Panc1 (cell line): Measurements from ENCODE around the gene INS. TPM values are rescaled to one million over a fixed set of nuclear protein-coding genes. Genes with fewer than 3 reads are reported as not detected.
"Not testable (repeated sequence)": the region's sequence is repeated elsewhere in the genome, so short reads cannot be mapped to it uniquely, and the experiment has no call there.

Source experiments
- ATAC-seq: fragments of 200-7000 bp; cut with Tn5 transposase; 2 replicates; pipeline ENCODE4 v1.9.1; 2020; ENCODE audit warnings: mild to moderate bottlenecking, moderate library complexity
- BruUV-seq: library from RNA; stranded (reverse); fragments of 400-500 nt; replicated peaks from 2 replicates; lab custom pipeline; 2021; lab: Mats Ljungman, UMichigan
- CTCF ChIA-PET: fragments of 300-600 bp; sonication (Branson Sonifier 250); formaldehyde crosslinking; loops from one replicate; lab custom pipeline; 2022; ENCODE audit warnings: antibody characterized with exemption; lab: Charles Lee
- POLR2A ChIA-PET: fragments of 300-600 bp; sonication (Branson Sonifier 250); formaldehyde crosslinking; loops from one replicate; lab custom pipeline; 2022; ENCODE audit warnings: antibody characterized with exemption; lab: Charles Lee
- DNase-seq: peaks from one replicate; pipeline ENCODE4 v3.0.0-alpha.2; 2010; ENCODE audit warnings: low read depth, low spot score
- H3K27ac ChIP-seq: 2 replicates; pipeline ENCODE4 v1.5.1; 2011; ENCODE audit warnings: mild to moderate bottlenecking, low read length, inconsistent platforms
- H3K27me3 ChIP-seq: fragments of 200-500 bp; sonication (Bioruptor generic); 2 replicates; pipeline ENCODE4 v1.6.0; 2014; ENCODE audit warnings: low read length, inconsistent platforms; ENCODE audit not compliant: control insufficient read depth, insufficient read depth
- H3K36me3 ChIP-seq: fragments of 200-500 bp; sonication (Bioruptor generic); 2 replicates; pipeline ENCODE4 v1.5.1; 2014; ENCODE audit warnings: inconsistent platforms, mild to moderate bottlenecking, low read length, moderate library complexity; ENCODE audit not compliant: control insufficient read depth, insufficient read depth
- H3K4me1 ChIP-seq: 2 replicates; pipeline ENCODE4 v1.5.1; 2011; ENCODE audit warnings: inconsistent platforms, mild to moderate bottlenecking, low read length, moderate library complexity; ENCODE audit not compliant: control insufficient read depth, insufficient read depth
- H3K4me3 ChIP-seq, 2 experiments: 2 replicates each; pipeline ENCODE4 v1.5.1; 2011 to 2012; ENCODE audit warnings: low read depth in 2 of 2, low read length in 2 of 2, mild to moderate bottlenecking in 2 of 2, inconsistent platforms in 1 of 2, moderate library complexity in 1 of 2
- H3K9me3 ChIP-seq: fragments of 200-500 bp; sonication (Bioruptor generic); 2 replicates; pipeline ENCODE4 v1.5.1; 2014; ENCODE audit warnings: low read depth, mild to moderate bottlenecking, inconsistent platforms, low read length, moderate library complexity; ENCODE audit not compliant: control insufficient read depth, insufficient read depth
- POLR2AphosphoS5 ChIP-seq: IDR thresholded peaks from 2 replicates; pipeline ENCODE4 v1.6.1; 2012; ENCODE audit warnings: mild to moderate bottlenecking, low read depth, low read length, moderate library complexity
- SIN3A ChIP-seq: IDR thresholded peaks from 2 replicates; pipeline ENCODE4 v1.6.1; 2012; ENCODE audit warnings: low read depth, mild to moderate bottlenecking, low read length, moderate library complexity, borderline replicate concordance; ENCODE audit not compliant: insufficient read depth
- TCF7L2 ChIP-seq: IDR thresholded peaks from 2 replicates; pipeline ENCODE4 v1.6.1; 2011; ENCODE audit warnings: mild to moderate bottlenecking, low read depth, low read length, inconsistent platforms
- in situ Hi-C: cut with HindIII; loops from 2 replicates; pipeline ENCODE4 v1.10.0; 2016; ENCODE audit warnings: low sequenced_read_pairs, low pct_unique_long_range_greater_than_20kb
- intact Hi-C: fragments of 100-400 bp; cut with micrococcal nuclease; formaldehyde crosslinking; loops from one replicate; pipeline ENCODE4 v1.10.0; 2022; ENCODE audit not compliant: unreplicated experiment
- total RNA-seq: library from RNA; stranded (reverse); gene quantifications from one replicate; pipeline ENCODE4 v1.2.1, GENCODE V29; 2021; ENCODE audit not compliant: unreplicated experiment
- TF ChIP-seq, protein P1 (sequence below), 2 experiments: IDR thresholded peaks; 2 replicates each; pipeline ENCODE4 v1.6.1; 2011 to 2012; ENCODE audit warnings: low read depth in 2 of 2, control low read depth in 1 of 2, low read length in 1 of 2, mild to moderate bottlenecking in 1 of 2, moderate library complexity in 1 of 2; ENCODE audit not compliant: insufficient read depth in 1 of 2
- TF ChIP-seq, protein P2 (sequence below): fragments of 450-650 bp; IDR thresholded peaks from 2 replicates; pipeline ENCODE4 v1.5.1; 2017; ENCODE audit warnings: mild to moderate bottlenecking

Gene INS
- total RNA-seq, 1 experiment from 2014 or later = not detected

DNA sequence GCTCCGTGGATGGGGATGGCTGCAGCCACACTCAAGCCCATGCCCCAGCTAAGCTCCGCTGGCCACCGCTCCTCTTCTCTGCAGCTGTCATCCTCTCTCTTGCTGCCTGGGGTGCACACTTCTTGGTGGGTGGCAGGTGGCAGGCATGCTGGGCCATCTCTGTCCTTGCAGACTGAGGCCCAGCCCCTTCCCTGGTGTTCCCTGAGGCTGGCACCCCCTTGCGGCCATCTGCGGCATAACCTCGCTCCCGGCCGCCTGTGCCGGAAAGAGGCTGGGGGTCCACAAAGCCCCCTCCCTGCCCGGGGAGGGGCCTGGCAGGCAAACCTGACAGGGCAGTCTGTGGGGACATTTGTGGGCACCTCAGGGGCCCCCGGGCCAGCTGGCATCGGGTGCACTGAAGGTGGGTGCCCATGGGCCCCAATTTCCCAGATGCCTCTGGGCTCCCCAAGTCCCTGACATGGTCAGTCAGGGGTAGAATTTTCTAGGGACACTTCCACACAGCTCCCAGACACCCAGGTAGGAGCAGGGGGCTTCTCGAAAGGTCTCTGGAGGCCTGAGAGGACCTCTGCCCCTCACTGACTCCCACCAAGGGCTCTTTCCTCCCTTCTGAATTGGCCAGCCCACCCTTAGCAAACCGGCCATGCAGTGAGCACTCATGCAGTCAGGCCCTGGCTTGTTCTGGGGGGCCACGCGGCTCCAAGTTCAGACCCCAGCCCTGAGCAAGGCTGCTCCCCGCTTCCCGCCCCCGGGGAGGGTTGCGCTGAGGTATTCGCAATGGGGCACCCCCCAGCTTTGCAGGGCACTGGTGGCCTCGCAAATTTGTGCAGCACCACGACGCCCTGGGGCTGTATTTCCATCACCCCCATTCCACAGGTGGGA lies 34.1 kb upstream of the INS start:
- peaks cover 7% of the 10 kb centered on the region; the same call in 1 of the 2 replicates for H3K4me1 ChIP-seq
- intact Hi-C loops (no loop called here), in situ Hi-C loops (no loop called here)
- H3K36me3 ChIP-seq = no peaks in the 10 kb centered on the region
- BruUV-seq = no TSS peak
- H3K4me3 ChIP-seq = no peak overlapping the region
- DNase-seq (no peak), ATAC-seq (peak; percentile 63)
- no peak overlapping the region for H3K27ac ChIP-seq
- H3K9me3 ChIP-seq = no peaks in the 10 kb centered on the region
- ChIA-PET POLR2A (no interaction called here), CTCF (interaction anchor here (0.5 to 2.0 kb wide), 7 partner anchors 23 to 225 kb away, joined by 3 to 10 read pairs (median 3); partner anchors contain the start of genes C11orf21 and TSPAN32)
- peaks cover 4% of the 10 kb centered on the region; the same call in 1 of the 2 replicates for H3K27me3 ChIP-seq
- TF ChIP-seq POLR2AphosphoS5 (no peak), SIN3A (no peak), TCF7L2 (no peak)
- TF ChIP-seq, protein P1, sequence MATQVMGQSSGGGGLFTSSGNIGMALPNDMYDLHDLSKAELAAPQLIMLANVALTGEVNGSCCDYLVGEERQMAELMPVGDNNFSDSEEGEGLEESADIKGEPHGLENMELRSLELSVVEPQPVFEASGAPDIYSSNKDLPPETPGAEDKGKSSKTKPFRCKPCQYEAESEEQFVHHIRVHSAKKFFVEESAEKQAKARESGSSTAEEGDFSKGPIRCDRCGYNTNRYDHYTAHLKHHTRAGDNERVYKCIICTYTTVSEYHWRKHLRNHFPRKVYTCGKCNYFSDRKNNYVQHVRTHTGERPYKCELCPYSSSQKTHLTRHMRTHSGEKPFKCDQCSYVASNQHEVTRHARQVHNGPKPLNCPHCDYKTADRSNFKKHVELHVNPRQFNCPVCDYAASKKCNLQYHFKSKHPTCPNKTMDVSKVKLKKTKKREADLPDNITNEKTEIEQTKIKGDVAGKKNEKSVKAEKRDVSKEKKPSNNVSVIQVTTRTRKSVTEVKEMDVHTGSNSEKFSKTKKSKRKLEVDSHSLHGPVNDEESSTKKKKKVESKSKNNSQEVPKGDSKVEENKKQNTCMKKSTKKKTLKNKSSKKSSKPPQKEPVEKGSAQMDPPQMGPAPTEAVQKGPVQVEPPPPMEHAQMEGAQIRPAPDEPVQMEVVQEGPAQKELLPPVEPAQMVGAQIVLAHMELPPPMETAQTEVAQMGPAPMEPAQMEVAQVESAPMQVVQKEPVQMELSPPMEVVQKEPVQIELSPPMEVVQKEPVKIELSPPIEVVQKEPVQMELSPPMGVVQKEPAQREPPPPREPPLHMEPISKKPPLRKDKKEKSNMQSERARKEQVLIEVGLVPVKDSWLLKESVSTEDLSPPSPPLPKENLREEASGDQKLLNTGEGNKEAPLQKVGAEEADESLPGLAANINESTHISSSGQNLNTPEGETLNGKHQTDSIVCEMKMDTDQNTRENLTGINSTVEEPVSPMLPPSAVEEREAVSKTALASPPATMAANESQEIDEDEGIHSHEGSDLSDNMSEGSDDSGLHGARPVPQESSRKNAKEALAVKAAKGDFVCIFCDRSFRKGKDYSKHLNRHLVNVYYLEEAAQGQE (IDR thresholded peaks at IDR 0.05; ENCODE audit: insufficient read depth in 1 of 2, low read depth in 2 of 2, low read length in 1 of 2) = no peak
- TF ChIP-seq, protein P2, sequence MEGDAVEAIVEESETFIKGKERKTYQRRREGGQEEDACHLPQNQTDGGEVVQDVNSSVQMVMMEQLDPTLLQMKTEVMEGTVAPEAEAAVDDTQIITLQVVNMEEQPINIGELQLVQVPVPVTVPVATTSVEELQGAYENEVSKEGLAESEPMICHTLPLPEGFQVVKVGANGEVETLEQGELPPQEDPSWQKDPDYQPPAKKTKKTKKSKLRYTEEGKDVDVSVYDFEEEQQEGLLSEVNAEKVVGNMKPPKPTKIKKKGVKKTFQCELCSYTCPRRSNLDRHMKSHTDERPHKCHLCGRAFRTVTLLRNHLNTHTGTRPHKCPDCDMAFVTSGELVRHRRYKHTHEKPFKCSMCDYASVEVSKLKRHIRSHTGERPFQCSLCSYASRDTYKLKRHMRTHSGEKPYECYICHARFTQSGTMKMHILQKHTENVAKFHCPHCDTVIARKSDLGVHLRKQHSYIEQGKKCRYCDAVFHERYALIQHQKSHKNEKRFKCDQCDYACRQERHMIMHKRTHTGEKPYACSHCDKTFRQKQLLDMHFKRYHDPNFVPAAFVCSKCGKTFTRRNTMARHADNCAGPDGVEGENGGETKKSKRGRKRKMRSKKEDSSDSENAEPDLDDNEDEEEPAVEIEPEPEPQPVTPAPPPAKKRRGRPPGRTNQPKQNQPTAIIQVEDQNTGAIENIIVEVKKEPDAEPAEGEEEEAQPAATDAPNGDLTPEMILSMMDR = peak; percentile 100

DNA sequence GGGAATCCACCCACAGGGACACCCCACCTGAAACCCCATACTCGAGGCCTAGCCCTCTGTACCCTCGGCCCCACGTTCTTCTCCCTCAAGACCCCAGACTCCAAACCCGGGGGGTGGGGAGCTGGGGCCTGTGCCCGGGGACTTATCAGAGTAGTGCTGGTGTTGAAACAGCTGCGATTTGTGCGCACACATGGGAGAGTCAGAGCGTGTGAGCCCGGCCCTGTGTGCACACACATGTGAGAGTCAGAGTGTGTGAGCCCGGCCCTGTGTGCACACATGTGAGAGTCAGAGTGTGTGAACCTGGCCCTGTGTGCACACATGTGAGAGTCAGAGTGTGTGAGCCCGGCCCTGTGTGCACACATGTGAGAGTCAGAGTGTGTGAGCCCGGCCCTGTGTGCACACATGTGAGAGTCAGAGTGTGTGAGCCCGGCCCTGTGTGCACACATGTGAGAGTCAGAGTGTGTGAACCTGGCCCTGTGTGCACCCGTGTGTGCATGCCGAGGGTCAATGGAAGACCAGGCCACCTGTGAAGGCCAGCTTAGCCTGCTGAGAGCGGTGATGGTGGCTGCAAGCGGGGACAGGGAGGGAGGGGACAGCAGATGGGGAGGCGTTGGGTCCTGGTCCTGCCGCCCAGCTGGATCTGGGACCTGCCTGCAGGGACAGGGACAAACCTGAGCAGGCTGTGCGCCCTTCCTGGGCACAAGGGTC lies 33.0 kb upstream of the INS start:
- in situ Hi-C loops, H3K4me1 ChIP-seq, H3K9me3 ChIP-seq, intact Hi-C loops, H3K36me3 ChIP-seq, DNase-seq, H3K27ac ChIP-seq, H3K27me3 ChIP-seq, BruUV-seq, POLR2A ChIA-PET, H3K4me3 ChIP-seq, ATAC-seq: not testable (repeated sequence)
- CTCF ChIA-PET = interaction anchor here (0.5 to 2.0 kb wide), 9 partner anchors 24 to 226 kb away, joined by 3 to 10 read pairs (median 3); partner anchors contain the start of genes C11orf21, TSPAN32 and TSSC4
